ENCODE measurements around the gene KAT8.
"Not testable (repeated sequence)": the region's sequence is repeated elsewhere in the genome, so short reads cannot be mapped to it uniquely, and the experiment has no call there.

The KAT8 gene

GRCh38 chr16:31132303-31132979, 15.0 kb downstream of the KAT8 start:
- DNase-seq, result no peak

GRCh38 chr16:31133046-31133501, 15.6 kb downstream of the KAT8 start:
- no peak for DNase-seq

DNA sequence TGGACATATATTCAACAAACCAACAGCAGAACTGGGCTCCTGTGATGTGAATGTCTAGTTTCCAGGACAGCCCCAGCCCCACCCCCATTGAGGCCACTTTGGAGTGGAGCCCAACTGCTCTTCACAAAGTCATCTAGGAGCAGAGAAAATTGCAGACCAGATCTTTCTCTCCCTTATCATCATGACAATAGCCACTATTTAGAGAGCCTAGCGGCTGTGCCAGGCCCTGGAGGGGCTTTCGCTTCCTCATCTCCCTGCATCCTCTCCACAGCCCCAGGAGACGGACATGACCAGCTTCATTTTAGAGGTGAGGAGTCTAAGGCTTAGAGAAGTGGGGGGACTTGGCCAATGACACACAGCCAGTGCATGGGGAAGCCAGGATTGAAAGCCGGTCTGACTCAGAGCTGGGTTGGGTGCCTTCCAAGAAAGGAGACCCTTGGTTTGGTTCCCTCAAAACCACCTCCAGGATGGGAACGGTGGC, 16.7 kb downstream of the KAT8 start:
- no peak for DNase-seq

DNA sequence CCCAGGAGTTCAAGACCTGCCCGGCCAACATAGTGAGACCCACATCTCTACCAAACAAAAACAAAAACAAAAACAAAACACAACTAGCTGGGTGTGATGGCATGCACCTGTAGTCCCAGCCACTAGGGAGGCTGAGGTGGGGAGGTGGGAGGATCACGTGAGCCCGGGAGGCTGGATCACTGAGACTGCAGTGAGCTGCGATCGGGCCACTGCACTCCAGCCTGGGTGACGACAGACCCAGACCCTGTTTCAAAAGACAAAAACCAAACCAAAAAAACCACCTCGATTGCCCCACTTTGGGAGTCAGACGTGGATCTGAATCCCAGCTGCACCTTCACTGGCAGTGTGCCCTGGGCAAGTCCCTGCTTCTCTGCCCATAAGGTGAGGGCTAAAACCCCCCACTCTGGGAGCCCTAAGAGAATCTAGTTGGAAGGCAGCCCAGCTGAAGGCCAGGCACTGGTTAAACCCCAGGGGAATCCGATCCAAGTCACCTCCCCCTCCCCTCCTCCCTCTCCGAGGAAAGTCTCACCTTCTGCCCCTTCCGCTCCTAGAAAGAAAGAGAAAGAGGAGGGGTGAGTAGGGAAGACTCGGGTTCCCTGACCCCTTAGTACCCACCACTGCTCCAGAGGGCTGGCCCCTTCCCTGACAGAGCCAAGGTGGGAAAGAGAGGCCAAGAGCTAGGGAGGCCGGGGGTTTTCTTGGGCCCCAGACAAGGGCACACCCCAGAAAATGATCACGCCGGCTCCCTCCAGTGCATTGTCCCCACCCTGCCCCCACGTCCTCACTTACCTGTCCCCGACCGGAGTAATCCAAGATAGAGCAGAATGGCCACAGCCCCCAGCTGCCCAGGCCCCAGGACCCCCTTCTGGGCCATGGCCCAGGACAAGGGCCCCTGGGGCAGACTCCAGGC, 17.4 kb downstream of the KAT8 start:
- no peak for DNase-seq

GRCh38 chr16:31135535-31136286, 18.2 kb downstream of the KAT8 start, which contains the start of gene PRSS8:
PRSS8 (minus strand) TSS chr16:31135727; CDS start chr16:31135498, 229 bp downstream.
- no peak for DNase-seq

DNA sequence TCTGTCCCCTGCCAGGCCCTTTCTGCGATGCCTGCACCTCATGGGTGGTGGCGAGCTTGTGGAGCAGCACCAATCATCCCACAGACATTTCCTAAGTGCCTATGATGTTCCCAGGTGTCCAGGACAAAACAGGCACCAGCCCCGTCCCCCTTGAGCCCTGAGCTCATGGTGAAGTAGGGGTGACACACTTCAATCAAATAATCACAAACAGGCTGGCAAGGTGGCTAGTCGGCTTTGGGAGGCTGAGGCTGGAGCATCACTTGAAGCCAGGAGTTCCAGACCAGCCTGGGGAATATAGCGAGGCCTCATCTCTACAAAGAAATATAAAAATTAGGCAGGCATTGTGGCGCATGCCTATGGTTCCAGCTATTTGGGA, 18.8 kb downstream of the KAT8 start:
- no peak for DNase-seq

GRCh38 chr16:31136822-31137499, 19.5 kb downstream of the KAT8 start:
- not testable (repeated sequence) for DNase-seq

GRCh38 chr16:31138621-31139578, 21.4 kb downstream of the KAT8 start:
- no peak for DNase-seq

DNA sequence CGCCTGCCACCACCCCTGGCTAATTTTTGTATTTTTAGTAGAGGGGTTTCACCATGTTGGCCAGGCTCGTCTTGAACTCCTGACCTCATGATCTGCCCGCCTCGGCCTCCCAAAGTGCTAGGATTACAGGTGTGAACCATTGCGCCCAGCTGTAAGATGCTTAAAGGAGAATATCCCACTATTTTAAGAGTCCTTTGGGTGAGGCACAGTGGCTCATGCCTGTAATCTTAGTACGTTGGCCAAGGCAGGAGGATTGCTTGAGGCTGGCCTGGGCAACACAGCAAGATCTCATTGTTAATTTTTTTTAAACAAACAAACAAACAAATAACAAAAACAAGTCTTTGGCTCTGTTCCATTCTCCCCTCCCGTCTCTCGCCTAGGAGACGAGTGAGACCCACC, 23.6 kb downstream of the KAT8 start:
- DNase-seq, result not testable (repeated sequence)

GRCh38 chr16:31141489-31142108, 24.1 kb downstream of the KAT8 start:
- peak in 1 of 5 donors; percentile 15 for DNase-seq

DNA sequence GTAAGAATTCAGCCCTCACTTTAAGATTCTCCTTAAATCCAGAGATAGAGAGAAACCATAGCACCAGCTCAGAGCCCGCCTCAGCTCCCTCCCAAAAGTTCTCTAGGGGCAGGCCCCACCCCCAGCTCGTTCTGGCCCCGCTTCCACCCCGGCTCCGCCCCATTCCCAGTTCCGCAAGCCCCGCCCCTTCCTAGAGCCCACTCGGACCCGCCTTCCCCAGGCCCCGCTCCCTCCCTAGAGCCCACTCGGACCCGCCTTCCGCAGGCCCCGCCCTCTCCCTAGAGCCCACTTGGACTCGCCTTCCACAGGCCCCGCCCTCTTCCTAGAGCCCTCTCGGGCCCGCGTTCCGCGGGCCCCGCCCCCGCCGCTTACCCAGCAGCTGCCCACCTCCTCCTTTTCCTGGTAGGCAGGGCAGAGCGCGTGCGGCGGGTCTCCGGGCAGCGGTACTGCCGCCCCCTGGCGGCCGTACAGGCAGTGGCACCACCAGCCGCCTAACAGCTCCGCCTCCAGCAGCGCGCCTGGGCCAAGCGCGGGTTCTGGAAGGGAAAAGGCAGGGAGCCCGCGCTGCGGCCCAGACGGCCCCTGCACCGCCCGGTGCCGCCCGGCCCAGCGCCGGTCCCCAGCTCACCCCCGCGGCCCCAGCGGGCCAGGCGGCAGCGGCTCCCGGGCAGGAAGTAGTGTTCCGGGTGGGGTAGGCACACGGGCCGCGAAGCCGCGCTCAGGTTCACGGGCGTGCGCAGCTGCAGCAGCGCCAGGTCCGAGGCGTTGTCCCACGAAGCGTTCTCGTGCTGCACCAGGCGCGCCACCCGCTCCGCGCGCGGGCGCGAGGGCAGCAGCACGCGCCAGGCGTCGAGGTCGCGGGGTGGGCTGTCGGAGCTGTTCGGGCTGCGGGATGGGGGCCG, 24.9 kb downstream of the KAT8 start:
- peak; percentile 92 to 99 (median 95) for DNase-seq

GRCh38 chr16:31143011-31143693, 25.7 kb downstream of the KAT8 start:
- DNase-seq, result no peak

DNA sequence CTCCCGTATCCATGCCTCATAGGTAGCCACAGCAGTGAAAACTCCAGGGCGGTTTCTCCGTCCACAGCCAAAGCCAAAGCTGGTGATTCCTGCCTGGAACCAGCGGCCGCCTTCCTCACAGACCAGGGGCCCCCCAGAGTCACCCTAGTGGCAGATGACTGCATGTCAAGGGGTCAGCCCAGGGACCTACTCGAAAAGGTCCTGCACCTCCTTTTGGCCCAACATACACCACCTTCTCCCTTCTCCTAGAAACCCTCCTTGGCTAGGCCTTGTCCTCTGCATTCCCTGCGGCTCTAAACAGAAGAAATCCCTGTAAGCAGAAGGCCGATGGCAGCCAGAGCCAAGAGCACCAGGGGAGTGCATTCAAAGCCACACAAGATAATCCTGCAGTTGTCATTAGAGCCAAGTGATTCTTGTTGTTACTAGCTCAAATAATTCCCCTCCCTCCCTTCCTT, 26.3 kb downstream of the KAT8 start:
- DNase-seq, result no peak

DNA sequence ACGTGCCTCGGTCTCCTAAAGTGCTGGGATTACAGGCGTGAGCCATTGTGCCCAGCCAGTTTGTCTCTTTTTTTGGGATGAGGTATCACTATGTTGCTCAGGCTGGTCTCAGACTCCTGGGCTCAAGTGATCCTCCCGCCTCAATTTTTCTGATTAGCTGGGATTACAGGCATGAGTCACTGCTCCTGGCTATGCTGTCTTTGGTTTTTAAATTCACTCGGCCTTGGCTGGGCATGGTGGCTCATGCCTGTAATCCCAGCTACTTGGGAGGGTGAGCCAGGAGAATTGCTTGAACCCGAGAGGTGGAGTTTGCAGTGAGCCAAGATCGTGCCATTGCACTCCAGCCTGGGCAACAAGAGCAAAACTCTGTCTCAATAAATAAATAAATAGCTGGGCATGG, 27.0 kb downstream of the KAT8 start:
- DNase-seq, result not testable (repeated sequence)

DNA sequence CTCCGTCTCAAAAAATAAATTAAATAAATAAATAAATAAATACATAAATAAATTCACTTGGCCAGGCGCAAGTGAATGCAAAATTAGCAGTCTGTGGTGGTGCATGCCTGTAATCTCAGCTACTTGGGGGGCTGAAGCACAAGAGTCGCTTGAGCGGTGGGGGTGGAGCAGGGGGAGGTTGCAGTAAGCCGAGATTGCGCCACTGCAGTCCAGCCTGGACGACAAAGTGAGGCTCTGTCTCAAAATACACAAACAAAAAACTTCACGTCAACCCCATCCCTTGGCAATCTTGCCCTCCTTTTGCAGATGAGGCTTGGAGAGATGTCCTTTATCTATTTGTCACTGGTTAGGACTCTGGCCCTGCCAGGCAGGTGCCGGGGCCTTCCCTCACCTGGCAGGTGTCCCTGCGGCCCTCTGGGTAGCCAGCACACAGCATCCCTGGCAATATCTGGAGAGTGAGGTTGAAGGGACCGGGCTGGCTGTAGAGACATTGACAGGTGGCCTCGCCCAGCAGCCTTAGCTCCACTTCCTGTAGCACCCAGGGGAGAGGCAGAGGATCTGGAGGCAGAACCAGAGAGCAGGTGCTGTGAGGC, 28.0 kb downstream of the KAT8 start:
- DNase-seq, result no peak

GRCh38 chr16:31147574-31147973, 30.1 kb downstream of the KAT8 start:
- DNase-seq, result no peak

GRCh38 chr16:31148281-31148728, 30.8 kb downstream of the KAT8 start:
- no peak for DNase-seq

GRCh38 chr16:31148896-31149295, 31.4 kb downstream of the KAT8 start:
- DNase-seq, result no peak

All from T-helper 1 cell (primary cell).